Activated CD8-positive, alpha-beta T cell treated with anti-CD3 and anti-CD28 coated beads, Interleukin-2, amount 10 ng/mL, durations not matched to agents 7 days and 5 days (primary cell): ENCODE results near the gene MORN3. TPM values are rescaled to one million over a fixed set of nuclear protein-coding genes. Genes with fewer than 3 reads are reported as not detected.
"Not testable (repeated sequence)": the region's sequence is repeated elsewhere in the genome, so short reads cannot be mapped to it uniquely, and the experiment has no call there.

Experiments used
- ATAC-seq: fragments of 150-1000 bp; cut with Tn5 transposase; one replicate; pipeline ENCODE4 v1.10.0; 2021; ENCODE audit warnings: moderate library complexity
- CTCF ChIA-PET: fragments of 350-600 bp; sonication (Branson Sonifier 250); formaldehyde crosslinking; loops from one replicate; lab custom pipeline; 2021; ENCODE audit warnings: antibody characterized with exemption; lab: Charles Lee
- POLR2A ChIA-PET: fragments of 350-600 bp; sonication (Branson Sonifier 250); formaldehyde crosslinking; loops from one replicate; lab custom pipeline; 2021; ENCODE audit warnings: antibody characterized with exemption; lab: Charles Lee
- DNase-seq: peaks from one replicate; pipeline ENCODE4 v3.0.0-alpha.2; 2020
- H3K27ac Mint-ChIP-seq: one replicate; pipeline ENCODE4 v1.8.0; 2021; ENCODE audit warnings: mild to moderate bottlenecking, mixed read lengths
- H3K27me3 Mint-ChIP-seq: one replicate; pipeline ENCODE4 v1.8.0; 2021; ENCODE audit warnings: low read depth, mixed read lengths
- H3K36me3 Mint-ChIP-seq: one replicate; pipeline ENCODE4 v1.8.0; 2021; ENCODE audit warnings: low read depth, mixed read lengths
- H3K4me1 Mint-ChIP-seq: one replicate; pipeline ENCODE4 v1.8.0; 2021; ENCODE audit warnings: low read depth, mixed read lengths
- H3K4me3 Mint-ChIP-seq: one replicate; pipeline ENCODE4 v1.8.0; 2021; ENCODE audit warnings: mild to moderate bottlenecking, mixed read lengths
- H3K9me3 Mint-ChIP-seq: one replicate; pipeline ENCODE4 v1.8.0; 2022; ENCODE audit warnings: mixed read lengths; ENCODE audit not compliant: insufficient read depth
- total RNA-seq, 2 experiments: library from RNA; stranded (reverse); gene quantifications; one replicate each; pipeline ENCODE4 v1.2.3, GENCODE V29; 2021

The MORN3 gene
- total RNA-seq, 2 experiments from 2014 or later = 0.26 to 0.37 TPM

GRCh38 chr12:121638298-121639202 lies 30.9 kb downstream of the MORN3 start:
- peak overlapping the region; percentile 52 for H3K4me3 Mint-ChIP-seq
- ATAC-seq = no peak
- H3K27ac Mint-ChIP-seq = peak overlapping the region; percentile 88
- DNase-seq = no peak
- no peaks in the 10 kb centered on the region for H3K9me3 Mint-ChIP-seq
- POLR2A ChIA-PET = interaction anchor here (0.7 to 4.7 kb wide), 6 partner anchors 10 to 59 kb away, joined by 3 to 77 read pairs (median 4); partner anchors contain the start of gene ORAI1
- H3K27me3 Mint-ChIP-seq = no peaks in the 10 kb centered on the region
- peaks cover 63% of the 10 kb centered on the region for H3K4me1 Mint-ChIP-seq
- CTCF ChIA-PET = interaction anchor here (0.7 to 5.2 kb wide), 10 partner anchors 10 to 104 kb away, joined by 3 to 54 read pairs (median 6); partner anchors contain the start of genes MORN3 and ORAI1
- H3K36me3 Mint-ChIP-seq = peaks cover 39% of the 10 kb centered on the region

- Mint-ChIP-seq H3K36me3 (peaks cover 49% of the 10 kb centered on the region), H3K4me1 (peaks cover 73% of the 10 kb centered on the region)
Measured at GRCh38 chr12:121637231-121637914, 32.1 kb downstream of the MORN3 start.

GRCh38 chr12:121634836-121635235 lies 34.6 kb downstream of the MORN3 start:
- Mint-ChIP-seq H3K36me3 (peaks cover 52% of the 10 kb centered on the region), H3K4me3 (peak overlapping the region; percentile 12), H3K9me3 (no peaks in the 10 kb centered on the region), H3K27ac (peak overlapping the region; percentile 89), H3K4me1 (peaks cover 87% of the 10 kb centered on the region), H3K27me3 (no peaks in the 10 kb centered on the region)
- ChIA-PET POLR2A (no interaction called here), CTCF (interaction anchor here (1.2 to 5.2 kb wide), 5 partner anchors 7 to 159 kb away, joined by 3 to 54 read pairs (median 6); partner anchors contain the start of genes MORN3, ORAI1 and RHOF)
- ATAC-seq = no peak
- no peak for DNase-seq

More at GRCh38 chr12:121637231-121637914, 32.1 kb downstream of the MORN3 start:
- Mint-ChIP-seq H3K27ac (peak overlapping the region; percentile 88), H3K27me3 (no peaks in the 10 kb centered on the region), H3K4me3 (peak overlapping the region; percentile 52), H3K9me3 (no peaks in the 10 kb centered on the region)
- CTCF ChIA-PET = interaction anchor here (0.7 to 5.2 kb wide), 14 partner anchors 9 to 157 kb away, joined by 3 to 54 read pairs (median 4); partner anchors contain the start of genes MORN3, ORAI1 and RHOF
- POLR2A ChIA-PET = interaction anchor here (0.6 to 4.7 kb wide), 16 partner anchors 8 to 175 kb away, joined by 3 to 77 read pairs (median 4); partner anchors contain the start of gene ORAI1
- ATAC-seq (peak; percentile 74), DNase-seq (peak; percentile 81)

- Mint-ChIP-seq H3K36me3 (peaks cover 57% of the 10 kb centered on the region), H3K4me1 (peaks cover 91% of the 10 kb centered on the region)
- ATAC-seq, H3K27me3 Mint-ChIP-seq, H3K27ac Mint-ChIP-seq, CTCF ChIA-PET, POLR2A ChIA-PET, H3K9me3 Mint-ChIP-seq, DNase-seq, H3K4me3 Mint-ChIP-seq: not testable (repeated sequence)
Measured at GRCh38 chr12:121633833-121634196, 35.6 kb downstream of the MORN3 start.

GRCh38 chr12:121632069-121632970 lies 37.1 kb downstream of the MORN3 start:
- H3K36me3 Mint-ChIP-seq = peaks cover 60% of the 10 kb centered on the region
- H3K4me1 Mint-ChIP-seq = peaks cover 79% of the 10 kb centered on the region
- ChIA-PET POLR2A (no interaction called here), CTCF (interaction anchor here (0.7 to 1.0 kb wide), 5 partner anchors 14 to 162 kb away, joined by 3 to 4 read pairs (median 3); no protein-coding TSS in a partner anchor)
- ATAC-seq = no peak
- H3K4me3 Mint-ChIP-seq = peak overlapping the region; percentile 35
- H3K27ac Mint-ChIP-seq = peak overlapping the region; percentile 70
- no peaks in the 10 kb centered on the region for H3K27me3 Mint-ChIP-seq
- H3K9me3 Mint-ChIP-seq = no peaks in the 10 kb centered on the region
- no peak for DNase-seq

GRCh38 chr12:121630791-121631355 lies 38.6 kb downstream of the MORN3 start:
- ATAC-seq (no peak), DNase-seq (no peak)
- Mint-ChIP-seq H3K4me1 (peaks cover 67% of the 10 kb centered on the region), H3K4me3 (no peak overlapping the region), H3K27ac (peak overlapping the region; percentile 94), H3K27me3 (no peaks in the 10 kb centered on the region), H3K9me3 (no peaks in the 10 kb centered on the region), H3K36me3 (peaks cover 59% of the 10 kb centered on the region)
- POLR2A ChIA-PET = interaction anchor here (0.7 to 0.9 kb wide), 2 partner anchors 33 to 134 kb away, joined by 3 read pairs; no protein-coding TSS in a partner anchor
- CTCF ChIA-PET = interaction anchor here (0.6 to 7.4 kb wide), 4 partner anchors 33 to 151 kb away, joined by 3 to 98 read pairs (median 4); partner anchors contain the start of gene MORN3

- Mint-ChIP-seq H3K27ac (peak overlapping the region; percentile 94), H3K27me3 (no peaks in the 10 kb centered on the region), H3K4me1 (peaks cover 60% of the 10 kb centered on the region), H3K36me3 (peaks cover 50% of the 10 kb centered on the region), H3K9me3 (no peaks in the 10 kb centered on the region), H3K4me3 (peak overlapping the region; percentile 95)
- CTCF ChIA-PET = interaction anchor here (1.0 to 7.4 kb wide), 8 partner anchors 8 to 167 kb away, joined by 3 to 98 read pairs (median 31); partner anchors contain the start of genes KDM2B and MORN3
- ATAC-seq (no peak), DNase-seq (no peak)
- POLR2A ChIA-PET = interaction anchor here (0.6 to 5.7 kb wide), 9 partner anchors 9 to 100 kb away, joined by 3 to 77 read pairs (median 4); no protein-coding TSS in a partner anchor
Measured at GRCh38 chr12:121628536-121628935, 40.9 kb downstream of the MORN3 start.

- no peak for ATAC-seq
- Mint-ChIP-seq H3K4me1 (peaks cover 59% of the 10 kb centered on the region), H3K27ac (peak overlapping the region; percentile 94), H3K36me3 (peaks cover 48% of the 10 kb centered on the region), H3K27me3 (no peaks in the 10 kb centered on the region), H3K4me3 (peak overlapping the region; percentile 95), H3K9me3 (no peaks in the 10 kb centered on the region)
- ChIA-PET CTCF (interaction anchor here (0.6 to 7.4 kb wide), 15 partner anchors 9 to 167 kb away, joined by 3 to 98 read pairs (median 6); partner anchors contain the start of genes KDM2B, MORN3 and RHOF), POLR2A (interaction anchor here (0.6 to 5.7 kb wide), 15 partner anchors 10 to 100 kb away, joined by 3 to 77 read pairs (median 13); partner anchors contain the start of genes KDM2B and MORN3)
- DNase-seq = peak; percentile 41
Measured at GRCh38 chr12:121628037-121628436, 41.4 kb downstream of the MORN3 start.

GRCh38 chr12:121626853-121627640 lies 42.4 kb downstream of the MORN3 start:
- H3K4me1 Mint-ChIP-seq = peaks cover 49% of the 10 kb centered on the region
- peak overlapping the region; percentile 94 for H3K27ac Mint-ChIP-seq
- DNase-seq = peak; percentile 90
- H3K27me3 Mint-ChIP-seq = no peaks in the 10 kb centered on the region
- ChIA-PET CTCF (interaction anchor here (0.7 to 7.4 kb wide), 23 partner anchors 10 to 167 kb away, joined by 3 to 98 read pairs (median 6); partner anchors contain the start of genes KDM2B, MORN3 and RHOF), POLR2A (interaction anchor here (0.6 to 5.7 kb wide), 26 partner anchors 11 to 459 kb away, joined by 3 to 77 read pairs (median 4); partner anchors contain the start of genes KDM2B, MORN3 and RNF34)
- peaks cover 38% of the 10 kb centered on the region for H3K36me3 Mint-ChIP-seq
- H3K9me3 Mint-ChIP-seq = no peaks in the 10 kb centered on the region
- peak; percentile 62 for ATAC-seq
- H3K4me3 Mint-ChIP-seq = peak overlapping the region; percentile 95
